Breast epithelium (tissue), 3 donors: ENCODE data around the gene CD3D.

Experiments used
- POLR2A ChIP-seq: fragments of 450-650 bp; IDR thresholded peaks from one replicate; pipeline ENCODE4 v1.6.1; 2016; ENCODE audit warnings: antibody characterized with exemption, mild to moderate bottlenecking, moderate library complexity
- TF ChIP-seq, protein P1 (sequence below), 3 donors: fragments of 450-650 bp; IDR thresholded peaks; one replicate each; pipeline ENCODE4 v1.5.1; 2016 to 2017; ENCODE audit warnings: antibody characterized with exemption in 3 of 3, mild to moderate bottlenecking in 3 of 3, moderate library complexity in 3 of 3

GRCh38 chr11:118310781-118311485, 31.6 kb downstream of the CD3D start:
- TF ChIP-seq, protein P1, sequence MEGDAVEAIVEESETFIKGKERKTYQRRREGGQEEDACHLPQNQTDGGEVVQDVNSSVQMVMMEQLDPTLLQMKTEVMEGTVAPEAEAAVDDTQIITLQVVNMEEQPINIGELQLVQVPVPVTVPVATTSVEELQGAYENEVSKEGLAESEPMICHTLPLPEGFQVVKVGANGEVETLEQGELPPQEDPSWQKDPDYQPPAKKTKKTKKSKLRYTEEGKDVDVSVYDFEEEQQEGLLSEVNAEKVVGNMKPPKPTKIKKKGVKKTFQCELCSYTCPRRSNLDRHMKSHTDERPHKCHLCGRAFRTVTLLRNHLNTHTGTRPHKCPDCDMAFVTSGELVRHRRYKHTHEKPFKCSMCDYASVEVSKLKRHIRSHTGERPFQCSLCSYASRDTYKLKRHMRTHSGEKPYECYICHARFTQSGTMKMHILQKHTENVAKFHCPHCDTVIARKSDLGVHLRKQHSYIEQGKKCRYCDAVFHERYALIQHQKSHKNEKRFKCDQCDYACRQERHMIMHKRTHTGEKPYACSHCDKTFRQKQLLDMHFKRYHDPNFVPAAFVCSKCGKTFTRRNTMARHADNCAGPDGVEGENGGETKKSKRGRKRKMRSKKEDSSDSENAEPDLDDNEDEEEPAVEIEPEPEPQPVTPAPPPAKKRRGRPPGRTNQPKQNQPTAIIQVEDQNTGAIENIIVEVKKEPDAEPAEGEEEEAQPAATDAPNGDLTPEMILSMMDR (IDR thresholded peaks at IDR 0.05), result no peak
- TF ChIP-seq POLR2A, result no peak
